ENCODE measurements around the gene PALM. TPM values are rescaled to one million over a fixed set of nuclear protein-coding genes. Genes with fewer than 3 reads are reported as not detected.

PALM gene
- total and polyA plus RNA-seq, 10 of the 15 experiments (the other 5 are each of a cell fraction or from before 2014, with no cell fraction given): 0.09 to 0.95 (median 0.23) TPM; not detected in 2

DNA sequence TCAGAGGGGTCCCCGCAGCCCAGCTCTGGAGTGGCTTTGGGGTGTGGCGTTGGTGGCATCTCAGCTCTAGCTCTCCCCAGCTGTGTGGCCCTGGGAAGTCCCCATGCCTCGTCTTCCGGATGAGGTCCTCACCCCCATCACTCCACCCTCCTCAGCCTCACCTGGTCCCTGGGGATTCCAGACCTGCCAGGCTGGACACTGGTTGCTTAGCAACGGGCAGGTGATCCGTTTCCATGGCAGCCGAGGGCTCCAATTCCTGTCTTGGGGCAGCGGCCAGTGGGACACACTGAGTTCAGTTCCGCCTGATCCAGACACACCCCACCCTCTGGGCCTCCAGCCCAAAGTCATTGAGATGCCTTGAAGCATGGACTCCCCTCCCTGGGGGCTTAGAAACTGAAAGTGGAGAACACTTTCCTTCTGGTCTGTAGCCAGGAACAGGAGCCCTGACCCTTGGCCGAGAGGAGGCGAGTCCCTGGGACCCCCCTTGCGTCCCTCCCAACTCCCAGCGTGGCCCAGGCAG is 34.5 kb downstream of the PALM start:
- H3K9me3 ChIP-seq (replicated peaks; ENCODE audit: control insufficient read depth, insufficient read depth, low read length): no peaks in the 10 kb centered on the region; the same call in 2 of the 3 replicates
- intact Hi-C loops (cut with micrococcal nuclease; ENCODE audit: unreplicated experiment): no loop called here
- no peak for FAIRE-seq

More for the DNA sequence above, 34.5 kb downstream of the PALM start:
- ChIA-PET POLR2A (no interaction called here), SMC1A (ENCODE audit: uncharacterized antibody, unreplicated experiment) (no interaction called here), CTCF (interaction anchor here (0.6 kb wide), 1 partner anchor 109 kb away, joined by 3 read pairs; no protein-coding TSS in a partner anchor), RAD21 (ENCODE audit: unreplicated experiment) (interaction anchor here (1.3 kb wide), 1 partner anchor 9 kb away, joined by 5 read pairs; no protein-coding TSS in a partner anchor)
- H3K4me3 ChIP-seq: no peak overlapping the region
- ATAC-seq (peak; percentile 88), DNase-seq (ENCODE audit: low read depth, low spot score) (no peak)
- in situ Hi-C loops (cut with MboI): no loop called here
- H3K79me2 ChIP-seq (ENCODE audit: control insufficient read depth, insufficient read depth, low read length): no peaks in the 10 kb centered on the region
- no peak overlapping the region for H2AFZ ChIP-seq (ENCODE audit: control insufficient read depth, low read depth, low read length)
- no peaks in the 10 kb centered on the region for H3K4me1 ChIP-seq (ENCODE audit: control insufficient read depth, insufficient read depth, low read length)
- no peak overlapping the region for H3K4me2 ChIP-seq (ENCODE audit: control insufficient read depth, insufficient read depth)
- no peak overlapping the region for H3K27ac ChIP-seq (ENCODE audit: control insufficient read depth, insufficient read depth)
- no peak overlapping the region for H3K9ac ChIP-seq (ENCODE audit: control insufficient read depth, insufficient read depth, low read length)
- no peaks in the 10 kb centered on the region for H4K20me1 ChIP-seq (ENCODE audit: control insufficient read depth, insufficient read depth)
- H3K27me3 ChIP-seq (replicated peaks in 1 of 2; ENCODE audit: control insufficient read depth in 2 of 2, insufficient read depth in 2 of 2, low read length in 1 of 2): no peaks in the 10 kb centered on the region
- no TSS peak for BruUV-seq (replicated peaks)
- no peak for TF ChIP-seq ZNF622 (IDR thresholded peaks at IDR 0.05)
- TF ChIP-seq, protein P1, sequence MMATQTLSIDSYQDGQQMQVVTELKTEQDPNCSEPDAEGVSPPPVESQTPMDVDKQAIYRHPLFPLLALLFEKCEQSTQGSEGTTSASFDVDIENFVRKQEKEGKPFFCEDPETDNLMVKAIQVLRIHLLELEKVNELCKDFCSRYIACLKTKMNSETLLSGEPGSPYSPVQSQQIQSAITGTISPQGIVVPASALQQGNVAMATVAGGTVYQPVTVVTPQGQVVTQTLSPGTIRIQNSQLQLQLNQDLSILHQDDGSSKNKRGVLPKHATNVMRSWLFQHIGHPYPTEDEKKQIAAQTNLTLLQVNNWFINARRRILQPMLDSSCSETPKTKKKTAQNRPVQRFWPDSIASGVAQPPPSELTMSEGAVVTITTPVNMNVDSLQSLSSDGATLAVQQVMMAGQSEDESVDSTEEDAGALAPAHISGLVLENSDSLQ (IDR thresholded peaks at IDR 0.05): no peak
- peak; percentile 87 for TF ChIP-seq MEF2B (IDR thresholded peaks at IDR 0.05; ENCODE audit: partially characterized antibody, poor library complexity, severe bottlenecking)
- peak; percentile 96 for TF ChIP-seq BMI1 (IDR thresholded peaks at IDR 0.05; ENCODE audit: borderline replicate concordance)
- TF ChIP-seq ATF2 (IDR thresholded peaks at IDR 0.05; ENCODE audit: low read length): no peak
- no peak for TF ChIP-seq REST (IDR thresholded peaks at IDR 0.05; ENCODE audit: low read depth, low read length)
- 0 out of 2 replicates have a peak, but pooled peaks have one; percentile 16 for TF ChIP-seq IKZF1 (conservative IDR thresholded peaks at IDR 0.05)
- TF ChIP-seq BHLHE40 (IDR thresholded peaks at IDR 0.05; ENCODE audit: borderline replicate concordance in 1 of 2, low read depth in 2 of 2, low read length in 1 of 2): 0 out of 4 replicates have a peak, but pooled peaks of 1 of the 2 experiments have one; percentile 29
- H3K36me3 ChIP-seq (ENCODE audit: control insufficient read depth in 2 of 2, insufficient read depth in 2 of 2, low read length in 1 of 2): no peaks in the 10 kb centered on the region
- WGBS (ENCODE audit: insufficient coverage, insufficient replicate concordance, low lambda C conversion rate, missing lambda C conversion rate): 19% methylated on average over 13 of the region's 13 CpGs
